Left lobe of liver (tissue), 2 donors: ENCODE measurements around the gene DSC2. TPM values are rescaled to one million over a fixed set of nuclear protein-coding genes. Genes with fewer than 3 reads are reported as not detected.
"Not testable (repeated sequence)": the region's sequence is repeated elsewhere in the genome, so short reads cannot be mapped to it uniquely, and the experiment has no call there.

Experiments used
- ATAC-seq: fragments of 200-7000 bp; cut with Tn5 transposase; one replicate; pipeline ENCODE4 v1.9.1; 2020; ENCODE audit warnings: mild to moderate bottlenecking, moderate library complexity
- DNase-seq: peaks from one replicate; pipeline ENCODE4 v3.0.0-alpha.2; 2020; ENCODE audit warnings: low spot score
- total RNA-seq: library from RNA; stranded (reverse); gene quantifications from one replicate; pipeline ENCODE4 v1.2.1, GENCODE V29; 2021
- donor health status: DM: no; HTN: no; CAD: no; lungs with moderate emphysema.
- donor health status: DM: no; HTN: yes; CAD: no.

DSC2 gene
- total RNA-seq, 1 donor from 2014 or later = 4.6 TPM

DNA sequence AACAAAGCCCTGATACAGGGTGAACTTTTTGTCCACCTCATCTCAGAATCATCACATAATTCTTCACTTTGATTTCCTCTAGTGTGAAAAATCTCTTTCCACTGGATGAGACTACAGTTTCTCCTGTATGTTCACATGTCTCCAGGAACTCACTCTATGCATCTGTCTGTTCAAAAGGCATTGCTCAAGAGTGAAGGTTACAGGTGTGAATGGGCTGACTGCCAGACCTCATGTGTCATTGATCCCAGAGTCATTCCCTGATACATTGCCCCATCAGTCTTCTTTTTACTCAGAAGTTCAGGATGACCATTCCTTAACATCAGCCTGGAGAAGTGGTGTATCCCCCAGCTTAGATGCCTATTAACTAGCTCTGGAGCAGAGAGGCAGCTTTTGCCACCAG is 55.3 kb downstream of the DSC2 start:
- no peak for ATAC-seq
- DNase-seq = no peak

DNA sequence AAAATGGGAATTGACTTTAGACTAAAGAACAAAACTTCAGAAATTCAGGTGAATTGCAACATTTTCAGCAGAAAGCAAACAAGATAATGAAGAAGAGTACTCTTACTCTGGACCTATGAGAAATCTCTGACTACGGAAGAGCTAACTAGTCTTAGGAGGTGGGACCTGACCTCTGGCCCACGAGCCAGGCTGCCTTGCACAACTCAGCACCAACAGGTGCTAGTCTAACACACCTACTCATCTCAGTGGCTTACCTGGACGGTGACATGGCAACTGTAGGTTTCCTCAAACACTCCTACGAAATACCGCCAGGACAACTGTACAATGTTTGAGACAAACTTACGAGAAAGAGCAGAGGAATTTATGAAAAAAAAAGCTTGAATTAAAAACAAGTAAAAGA is 56.6 kb downstream of the DSC2 start:
- no peak for DNase-seq
- no peak for ATAC-seq

- no peak for ATAC-seq
- no peak for DNase-seq
Measured at GRCh38 chr18:31044926-31045325, 57.3 kb downstream of the DSC2 start.

DNA sequence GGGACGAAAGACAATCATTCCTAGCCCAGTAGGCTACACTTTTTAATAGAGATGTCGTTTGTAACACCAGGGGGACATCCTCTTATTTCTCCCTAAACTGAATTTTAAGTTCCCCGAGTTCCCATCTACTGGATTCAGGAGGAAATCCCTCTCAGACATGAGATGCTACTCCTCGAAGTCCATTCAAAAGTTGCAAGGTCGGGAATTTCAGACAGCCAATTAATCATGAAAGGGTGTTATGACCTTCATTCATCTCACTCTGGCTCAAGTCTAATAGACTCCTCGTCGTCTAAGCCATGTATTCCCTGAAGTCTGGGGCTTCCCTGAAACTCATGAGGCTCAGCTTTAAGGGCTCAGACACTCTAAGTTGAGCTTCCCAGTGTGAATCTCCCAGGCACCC is 58.5 kb downstream of the DSC2 start:
- ATAC-seq = no peak
- no peak for DNase-seq

GRCh38 chr18:31042406-31043181 is 59.6 kb downstream of the DSC2 start, which contains the start of gene DSC3:
Gene DSC3 (minus strand): TSS chr18:31042742. CDS start chr18:31042660, 82 bp downstream.
- ATAC-seq (peak; percentile 66), DNase-seq (no peak)

GRCh38 chr18:31042084-31042405 is 60.2 kb downstream of the DSC2 start:
- ATAC-seq (no peak), DNase-seq (no peak)

GRCh38 chr18:31041271-31042083 is 60.7 kb downstream of the DSC2 start:
- ATAC-seq (no peak), DNase-seq (no peak)

DNA sequence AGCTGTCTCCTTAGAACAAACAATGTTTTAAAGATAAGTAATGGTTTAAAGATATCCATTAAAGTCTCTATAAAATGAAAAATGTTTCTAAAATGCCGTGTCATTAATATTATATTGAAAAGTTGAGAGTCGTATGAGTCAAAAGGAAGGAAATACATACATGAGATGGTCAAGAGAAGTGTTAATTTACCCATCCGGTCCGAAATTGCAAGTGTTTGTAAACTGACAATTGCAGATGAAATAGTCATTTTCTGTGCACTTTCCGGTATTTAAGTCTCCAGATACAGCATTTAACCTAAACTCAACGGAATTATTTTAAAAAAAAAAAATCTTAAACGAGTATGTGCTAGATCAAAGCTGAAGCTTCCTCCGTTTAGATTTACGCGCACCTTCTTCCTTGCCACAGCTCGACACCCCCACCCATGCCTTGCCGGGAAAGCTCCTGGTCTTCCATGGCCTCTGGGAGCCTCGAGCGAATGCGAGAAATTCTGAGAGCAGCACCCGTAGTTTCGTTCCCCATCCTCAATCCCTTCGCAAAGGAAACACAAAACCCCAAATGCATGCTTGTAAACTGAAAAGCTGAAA is 61.4 kb downstream of the DSC2 start:
- DNase-seq = no peak

GRCh38 chr18:31039426-31039825 is 62.8 kb downstream of the DSC2 start:
- DNase-seq (no peak), ATAC-seq (no peak)

More for the DNA sequence above, 61.4 kb downstream of the DSC2 start:
- ATAC-seq = no peak

DNA sequence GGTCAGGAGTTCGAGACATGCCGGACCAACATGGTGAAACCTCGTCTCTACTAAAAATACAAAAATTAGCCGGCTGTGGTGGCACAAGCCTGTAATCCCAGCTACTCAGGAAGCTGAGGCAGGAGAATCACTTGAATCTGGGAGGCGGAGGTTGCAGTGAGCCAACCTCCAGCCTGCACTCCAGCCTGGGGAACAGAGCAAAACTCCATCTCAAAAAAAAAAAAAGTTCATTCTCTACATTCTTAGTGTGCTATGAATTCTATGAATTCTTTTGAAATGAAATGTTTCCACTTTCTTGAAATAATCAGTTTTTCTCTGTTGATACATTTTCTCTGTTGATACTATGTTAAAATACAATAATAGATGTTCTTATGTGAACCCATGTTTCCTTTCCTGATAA is 64.5 kb downstream of the DSC2 start:
- not testable (repeated sequence) for DNase-seq, ATAC-seq

- ATAC-seq = no peak
- DNase-seq = no peak
Measured at GRCh38 chr18:31034541-31034940, 67.7 kb downstream of the DSC2 start.

- DNase-seq = no peak
Measured at GRCh38 chr18:31030574-31031278, 71.5 kb downstream of the DSC2 start.

GRCh38 chr18:31015715-31016434 is 86.3 kb downstream of the DSC2 start:
- DNase-seq = no peak
- ATAC-seq = no peak

More at GRCh38 chr18:31030574-31031278, 71.5 kb downstream of the DSC2 start:
- no peak for ATAC-seq

- DNase-seq, ATAC-seq: not testable (repeated sequence)
Measured at GRCh38 chr18:31011455-31011854, 90.8 kb downstream of the DSC2 start.

GRCh38 chr18:31010601-31011000 is 91.6 kb downstream of the DSC2 start:
- DNase-seq = no peak
- ATAC-seq = no peak

Other genes starting within 250 kb of the DSC2 start
- 0.03 TPM for gene DSC3, start 59.7 kb downstream of the DSC2 start, total RNA-seq
- gene DSC1, start 60.4 kb upstream of the DSC2 start, total RNA-seq = not detected
- 2.5 TPM for gene DSG1, start 215.7 kb upstream of the DSC2 start, total RNA-seq